ENCODE data around the gene GBE1.

GBE1 gene

GRCh38 chr3:81621277-81621676, 140.2 kb downstream of the GBE1 start:
- no peak for DNase-seq (ENCODE audit: low spot score)

- no peak for DNase-seq (ENCODE audit: low spot score)
These were observed 140.6 kb downstream of the GBE1 start for GRCh38 chr3:81620849-81621248.

GRCh38 chr3:81612768-81613167, 148.7 kb downstream of the GBE1 start:
- DNase-seq (ENCODE audit: low spot score), result no peak

GRCh38 chr3:81602781-81603180, 158.7 kb downstream of the GBE1 start:
- no peak for DNase-seq (ENCODE audit: low spot score)

- no peak for DNase-seq (ENCODE audit: low spot score)
These were observed 159.6 kb downstream of the GBE1 start for GRCh38 chr3:81601707-81602305.

GRCh38 chr3:81592101-81592500, 169.3 kb downstream of the GBE1 start:
- DNase-seq (ENCODE audit: low spot score), result no peak

- DNase-seq (ENCODE audit: low spot score), result no peak
These were observed 175.5 kb downstream of the GBE1 start for GRCh38 chr3:81585937-81586336.

- DNase-seq (ENCODE audit: low spot score), result no peak
These were observed 176.4 kb downstream of the GBE1 start for GRCh38 chr3:81585056-81585455.

- DNase-seq (ENCODE audit: low spot score), result peak; percentile 46
These were observed 179.4 kb downstream of the GBE1 start for GRCh38 chr3:81581966-81582599.

- DNase-seq (ENCODE audit: low spot score), result no peak
These were observed 181.1 kb downstream of the GBE1 start for GRCh38 chr3:81580355-81580754.

- no peak for DNase-seq (ENCODE audit: low spot score)
These were observed 181.7 kb downstream of the GBE1 start for GRCh38 chr3:81579744-81580143.

- no peak for DNase-seq (ENCODE audit: low spot score)
These were observed 189.2 kb downstream of the GBE1 start for GRCh38 chr3:81572201-81572756.

GRCh38 chr3:81568378-81568777, 193.1 kb downstream of the GBE1 start:
- DNase-seq (ENCODE audit: low spot score), result no peak

- no peak for DNase-seq (ENCODE audit: low spot score)
These were observed 196.4 kb downstream of the GBE1 start for GRCh38 chr3:81565041-81565440.

GRCh38 chr3:81558106-81558505, 203.3 kb downstream of the GBE1 start:
- no peak for DNase-seq (ENCODE audit: low spot score)

GRCh38 chr3:81554801-81555200, 206.6 kb downstream of the GBE1 start:
- no peak for DNase-seq (ENCODE audit: low spot score)

- DNase-seq (ENCODE audit: low spot score), result no peak
These were observed 207.1 kb downstream of the GBE1 start for GRCh38 chr3:81554388-81554787.

- DNase-seq (ENCODE audit: low spot score), result no peak
These were observed 211.0 kb downstream of the GBE1 start for GRCh38 chr3:81550415-81550814.

GRCh38 chr3:81549831-81550230, 211.6 kb downstream of the GBE1 start:
- no peak for DNase-seq (ENCODE audit: low spot score)

- no peak for DNase-seq (ENCODE audit: low spot score)
These were observed 212.1 kb downstream of the GBE1 start for GRCh38 chr3:81549388-81549787.

GRCh38 chr3:81545572-81545971, 215.9 kb downstream of the GBE1 start:
- no peak for DNase-seq (ENCODE audit: low spot score)

- no peak for DNase-seq (ENCODE audit: low spot score)
These were observed 217.1 kb downstream of the GBE1 start for GRCh38 chr3:81544385-81544784.

GRCh38 chr3:81540787-81541186, 220.7 kb downstream of the GBE1 start:
- DNase-seq (ENCODE audit: low spot score), result no peak

GRCh38 chr3:81531846-81532245, 229.6 kb downstream of the GBE1 start:
- no peak for DNase-seq (ENCODE audit: low spot score)
